GM21717 (cell line): ENCODE results near the gene CNPPD1.

Source experiments
- ATAC-seq: cut with Tn5 transposase; IDR thresholded peaks from one replicate; pipeline ENCODE4 v1.9.1; 2021; ENCODE audit warnings: mild to moderate bottlenecking, moderate library complexity; ENCODE audit not compliant: unreplicated experiment

The CNPPD1 gene

GRCh38 chr2:219176818-219177551 is at the start of gene CNPPD1:
Gene CNPPD1 (minus strand): TSS chr2:219176925. CDS start chr2:219176828, 97 bp downstream.
- peak; percentile 65 for ATAC-seq

GRCh38 chr2:219225350-219225749 is 48.6 kb upstream of the CNPPD1 start:
- no peak for ATAC-seq

GRCh38 chr2:219223831-219224610 is 47.3 kb upstream of the CNPPD1 start:
- ATAC-seq, result no peak

- no peak for ATAC-seq
Measured at GRCh38 chr2:219221957-219222518, 45.3 kb upstream of the CNPPD1 start.

GRCh38 chr2:219220652-219221402 is 44.1 kb upstream of the CNPPD1 start:
- ATAC-seq, result no peak

- no peak for ATAC-seq
Measured at GRCh38 chr2:219219784-219220532, 43.2 kb upstream of the CNPPD1 start.

GRCh38 chr2:219218732-219219701 is 42.3 kb upstream of the CNPPD1 start, which contains the start of gene ABCB6:
Gene ABCB6 (minus strand): TSS chr2:219218958. CDS start chr2:219218673, 285 bp downstream.
- ATAC-seq, result peak; percentile 78

GRCh38 chr2:219218217-219218731 is 41.5 kb upstream of the CNPPD1 start:
- peak; percentile 20 for ATAC-seq

GRCh38 chr2:219216535-219216915 is 39.8 kb upstream of the CNPPD1 start:
- ATAC-seq, result no peak

GRCh38 chr2:219215871-219216534 is 39.3 kb upstream of the CNPPD1 start:
- ATAC-seq, result no peak

- no peak for ATAC-seq
Measured at GRCh38 chr2:219214786-219215185, 38.1 kb upstream of the CNPPD1 start.

GRCh38 chr2:219214141-219214540 is 37.4 kb upstream of the CNPPD1 start:
- ATAC-seq, result no peak

- no peak for ATAC-seq
Measured at GRCh38 chr2:219213486-219214071, 36.9 kb upstream of the CNPPD1 start.

- ATAC-seq, result no peak
Measured at GRCh38 chr2:219213026-219213415, 36.3 kb upstream of the CNPPD1 start.

GRCh38 chr2:219210886-219211362 is 34.2 kb upstream of the CNPPD1 start:
- no peak for ATAC-seq

GRCh38 chr2:219210196-219210885 is 33.6 kb upstream of the CNPPD1 start:
- no peak for ATAC-seq
